Activated CD4-positive, alpha-beta T cell treated with anti-CD3 and anti-CD28 coated beads for 36 hours (primary cell): Measurements from ENCODE around the gene BCKDHA. TPM values are rescaled to one million over a fixed set of nuclear protein-coding genes. Genes with fewer than 3 reads are reported as not detected.
"Not testable (repeated sequence)": the region's sequence is repeated elsewhere in the genome, so short reads cannot be mapped to it uniquely, and the experiment has no call there.

ENCODE experiments used
- ATAC-seq: fragments of 200-7000 bp; cut with Tn5 transposase; one replicate; pipeline ENCODE4 v1.10.0; 2021; ENCODE audit warnings: mild to moderate bottlenecking, moderate library complexity
- CTCF ChIA-PET: fragments of 350-600 bp; sonication (Branson Sonifier 250); formaldehyde crosslinking; loops from one replicate; lab custom pipeline; 2021; ENCODE audit warnings: antibody characterized with exemption; lab: Charles Lee
- POLR2A ChIA-PET: fragments of 350-600 bp; sonication (Branson Sonifier 250); formaldehyde crosslinking; loops from one replicate; lab custom pipeline; 2021; ENCODE audit warnings: antibody characterized with exemption, inconsistent platforms; lab: Charles Lee
- DNase-seq: peaks from one replicate; pipeline ENCODE4 v3.0.0-alpha.2; 2020
- H3K27ac Mint-ChIP-seq: one replicate; pipeline ENCODE4 v1.8.0; 2021; ENCODE audit warnings: mixed read lengths
- H3K27me3 Mint-ChIP-seq: one replicate; pipeline ENCODE4 v1.8.0; 2021; ENCODE audit warnings: mixed read lengths
- H3K36me3 Mint-ChIP-seq: one replicate; pipeline ENCODE4 v1.8.0; 2021; ENCODE audit warnings: low read depth, mixed read lengths
- H3K4me1 Mint-ChIP-seq: one replicate; pipeline ENCODE4 v1.8.0; 2021; ENCODE audit warnings: mixed read lengths
- H3K4me3 Mint-ChIP-seq: one replicate; pipeline ENCODE4 v1.8.0; 2021; ENCODE audit warnings: mild to moderate bottlenecking, moderate library complexity, mixed read lengths
- H3K9me3 Mint-ChIP-seq: one replicate; pipeline ENCODE4 v1.8.0; 2021; ENCODE audit warnings: low read depth, mixed read lengths
- intact Hi-C, 2 experiments: fragments of 100-400 bp; cut with DNase I in 1 of 2; cut with micrococcal nuclease in 1 of 2; formaldehyde crosslinking; loops; one replicate each; pipeline versions ENCODE4 v1.14.2 to v1.15.1; 2022 to 2024; cut with DNase I, micrococcal nuclease
- total RNA-seq, 2 experiments: library from RNA; stranded (reverse); gene quantifications; one replicate each; pipeline ENCODE4 v1.2.3, GENCODE V29; 2021

Gene BCKDHA
- total RNA-seq, 2 experiments from 2014 or later, result 14.5 to 25.4 TPM

DNA sequence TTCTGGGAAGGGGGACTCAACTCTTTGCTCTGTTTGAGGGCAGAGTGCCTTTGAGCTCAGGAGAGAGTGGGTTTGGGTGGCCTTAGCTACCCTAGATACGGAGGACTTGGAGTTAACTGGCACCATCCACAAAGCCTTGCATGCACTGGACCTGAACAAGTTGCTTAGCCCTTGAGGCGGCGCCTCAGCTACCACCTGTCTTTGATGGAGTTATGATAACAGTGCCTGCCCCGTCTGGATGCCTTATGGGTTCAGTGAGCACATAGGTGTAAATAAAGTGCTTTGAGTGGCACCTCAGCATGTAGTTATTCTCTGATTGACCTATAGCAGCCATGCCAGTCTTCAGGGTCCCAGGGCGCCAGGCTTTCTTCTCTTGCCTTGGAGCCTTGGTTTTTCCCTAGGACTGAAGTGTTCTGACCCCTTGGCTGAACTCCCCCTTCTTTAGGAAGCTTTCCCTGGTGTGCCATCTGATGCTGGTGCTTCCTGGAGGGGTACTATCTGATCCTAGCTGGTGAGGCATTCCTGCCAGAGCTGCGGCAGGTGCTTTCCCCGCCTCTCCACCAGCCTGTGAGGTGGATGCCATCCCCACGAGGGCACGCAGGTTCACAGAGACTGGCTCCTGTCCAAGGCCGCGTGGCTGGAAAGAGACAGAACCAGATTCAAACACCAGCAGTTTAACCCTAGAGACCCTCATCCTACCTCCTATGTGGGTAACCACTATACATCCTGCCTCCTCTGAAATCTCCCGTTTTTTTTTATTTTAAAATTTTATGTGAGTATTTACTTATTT lies 5.8 kb downstream of the BCKDHA start:
- POLR2A ChIA-PET, result no interaction called here

DNA sequence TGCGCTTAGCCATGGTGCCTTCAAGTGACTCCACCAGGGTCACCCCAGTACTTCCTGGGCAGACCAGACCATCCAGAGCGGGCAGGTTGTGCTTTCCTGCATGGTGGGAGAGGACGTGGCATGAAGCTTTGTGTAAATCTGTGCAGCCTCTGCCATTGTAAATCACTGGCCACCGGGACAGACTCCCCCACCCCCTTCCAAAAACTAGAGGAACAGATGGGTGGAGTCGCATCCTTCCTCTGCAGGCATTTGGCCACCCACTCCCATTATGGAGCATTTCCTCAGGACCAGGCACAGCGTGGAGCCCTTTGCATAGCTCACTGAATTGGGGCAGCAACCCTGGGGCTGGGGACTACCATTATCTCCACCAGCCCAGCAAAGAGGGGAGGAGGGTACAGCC lies 8.2 kb downstream of the BCKDHA start:
- ATAC-seq (no peak), DNase-seq (no peak)
- no peaks in the 10 kb centered on the region for H3K9me3 Mint-ChIP-seq
- no peak overlapping the region for H3K27ac Mint-ChIP-seq
- H3K36me3 Mint-ChIP-seq, result peaks cover 1% of the 10 kb centered on the region
- no peak overlapping the region for H3K4me3 Mint-ChIP-seq
- CTCF ChIA-PET, result interaction anchor here (1.1 kb wide), 1 partner anchor 23 kb away, joined by 6 read pairs; no protein-coding TSS in a partner anchor
- peaks cover 15% of the 10 kb centered on the region for H3K4me1 Mint-ChIP-seq
- POLR2A ChIA-PET, result interaction anchor here (0.6 kb wide), 1 partner anchor 781 kb away, joined by 3 read pairs; no protein-coding TSS in a partner anchor
- no peaks in the 10 kb centered on the region for H3K27me3 Mint-ChIP-seq
- intact Hi-C loops, result no loop called here

More for the DNA sequence above, 5.8 kb downstream of the BCKDHA start:
- H3K9me3 Mint-ChIP-seq, result no peaks in the 10 kb centered on the region
- H3K4me3 Mint-ChIP-seq, result no peak overlapping the region
- no peaks in the 10 kb centered on the region for H3K27me3 Mint-ChIP-seq
- H3K4me1 Mint-ChIP-seq, result peaks cover 20% of the 10 kb centered on the region
- CTCF ChIA-PET, result interaction anchor here (0.8 to 1.6 kb wide), 2 partner anchors 228 to 350 kb away, joined by 3 to 6 read pairs; no protein-coding TSS in a partner anchor
- intact Hi-C loops, result no loop called here
- no peak overlapping the region for H3K27ac Mint-ChIP-seq
- ATAC-seq, result no peak
- H3K36me3 Mint-ChIP-seq, result no peaks in the 10 kb centered on the region
- DNase-seq, result no peak

GRCh38 chr19:41407271-41407670 lies 9.7 kb downstream of the BCKDHA start:
- Mint-ChIP-seq H3K27ac (no peak overlapping the region), H3K27me3 (no peaks in the 10 kb centered on the region), H3K36me3 (peaks cover 1% of the 10 kb centered on the region), H3K4me1 (peaks cover 12% of the 10 kb centered on the region), H3K4me3 (no peak overlapping the region), H3K9me3 (no peaks in the 10 kb centered on the region)
- DNase-seq, result no peak
- ATAC-seq, result no peak
- POLR2A ChIA-PET, result no interaction called here
- CTCF ChIA-PET, result no interaction called here
- intact Hi-C loops, result no loop called here

- intact Hi-C loops, result no loop called here
- no peak for ATAC-seq
- DNase-seq, result no peak
- Mint-ChIP-seq H3K27ac (no peak overlapping the region), H3K4me3 (no peak overlapping the region), H3K27me3 (no peaks in the 10 kb centered on the region), H3K9me3 (no peaks in the 10 kb centered on the region), H3K4me1 (peaks cover 12% of the 10 kb centered on the region), H3K36me3 (peaks cover 1% of the 10 kb centered on the region)
- ChIA-PET POLR2A (interaction anchor here (0.6 kb wide), 1 partner anchor 158 kb away, joined by 3 read pairs; no protein-coding TSS in a partner anchor), CTCF (interaction anchor here (2.1 kb wide), 1 partner anchor 42 kb away, joined by 5 read pairs; no protein-coding TSS in a partner anchor)
Observed at GRCh38 chr19:41408256-41408655, 10.6 kb downstream of the BCKDHA start.

GRCh38 chr19:41408846-41409245 lies 11.2 kb downstream of the BCKDHA start:
- CTCF ChIA-PET, result interaction anchor here (2.1 kb wide), 1 partner anchor 41 kb away, joined by 5 read pairs; no protein-coding TSS in a partner anchor
- H3K9me3 Mint-ChIP-seq, POLR2A ChIA-PET, H3K36me3 Mint-ChIP-seq, H3K27ac Mint-ChIP-seq, ATAC-seq, intact Hi-C loops, H3K27me3 Mint-ChIP-seq, H3K4me3 Mint-ChIP-seq, DNase-seq, H3K4me1 Mint-ChIP-seq: not testable (repeated sequence)

- Mint-ChIP-seq H3K4me1 (peaks cover 8% of the 10 kb centered on the region), H3K4me3 (no peak overlapping the region), H3K27ac (peak overlapping the region; percentile 40), H3K36me3 (peaks cover 7% of the 10 kb centered on the region), H3K27me3 (no peaks in the 10 kb centered on the region), H3K9me3 (no peaks in the 10 kb centered on the region)
- POLR2A ChIA-PET, result no interaction called here
- DNase-seq (no peak), ATAC-seq (no peak)
- CTCF ChIA-PET, result interaction anchor here (2.1 kb wide), 1 partner anchor 40 kb away, joined by 5 read pairs; no protein-coding TSS in a partner anchor
- intact Hi-C loops, result no loop called here
Observed at GRCh38 chr19:41409288-41409687, 11.7 kb downstream of the BCKDHA start.

DNA sequence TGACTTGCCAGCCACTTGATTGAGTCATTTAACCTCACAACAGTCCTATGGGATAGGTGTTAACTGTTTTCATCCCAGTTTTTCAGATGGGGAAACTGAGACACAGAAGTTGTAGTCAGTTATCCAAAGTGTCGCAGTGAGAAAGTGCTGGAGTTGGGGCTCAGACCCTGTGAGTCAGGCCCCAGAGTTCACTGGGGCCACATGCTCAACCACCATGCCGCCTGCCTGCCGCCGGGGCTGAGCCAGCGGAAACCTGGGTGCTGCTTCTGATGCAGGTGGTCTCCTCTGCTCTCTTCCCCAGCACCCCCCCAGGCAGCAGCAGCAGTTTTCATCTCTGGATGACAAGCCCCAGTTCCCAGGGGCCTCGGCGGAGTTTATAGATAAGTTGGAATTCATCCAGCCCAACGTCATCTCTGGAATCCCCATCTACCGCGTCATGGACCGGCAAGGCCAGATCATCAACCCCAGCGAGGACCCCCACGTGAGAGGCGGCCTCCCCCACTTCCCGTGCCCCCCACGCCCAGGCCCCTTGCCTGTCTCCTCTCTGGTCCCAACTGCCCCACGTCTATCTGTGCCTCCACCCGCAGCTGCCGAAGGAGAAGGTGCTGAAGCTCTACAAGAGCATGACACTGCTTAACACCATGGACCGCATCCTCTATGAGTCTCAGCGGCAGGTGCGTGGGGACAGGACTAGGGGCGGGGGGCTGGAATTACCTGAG lies 12.9 kb downstream of the BCKDHA start:
- H3K36me3 Mint-ChIP-seq, result peaks cover 12% of the 10 kb centered on the region
- DNase-seq (no peak), ATAC-seq (no peak)
- H3K27ac Mint-ChIP-seq, result no peak overlapping the region
- POLR2A ChIA-PET, result no interaction called here
- H3K4me1 Mint-ChIP-seq, result peaks cover 8% of the 10 kb centered on the region
- no peaks in the 10 kb centered on the region for H3K9me3 Mint-ChIP-seq
- CTCF ChIA-PET, result interaction anchor here (0.5 to 0.8 kb wide), 2 partner anchors 29 to 236 kb away, joined by 3 to 6 read pairs; partner anchors contain the start of gene DMAC2
- H3K27me3 Mint-ChIP-seq, result no peaks in the 10 kb centered on the region
- no peak overlapping the region for H3K4me3 Mint-ChIP-seq
- intact Hi-C loops, result no loop called here

GRCh38 chr19:41411100-41411967 lies 13.7 kb downstream of the BCKDHA start:
- no peaks in the 10 kb centered on the region for H3K9me3 Mint-ChIP-seq
- no peaks in the 10 kb centered on the region for H3K27me3 Mint-ChIP-seq
- H3K4me1 Mint-ChIP-seq, result peaks cover 8% of the 10 kb centered on the region
- peaks cover 12% of the 10 kb centered on the region for H3K36me3 Mint-ChIP-seq
- DNase-seq (no peak), ATAC-seq (no peak)
- no peak overlapping the region for H3K4me3 Mint-ChIP-seq
- intact Hi-C loops, result no loop called here
- no peak overlapping the region for H3K27ac Mint-ChIP-seq
- CTCF ChIA-PET, result interaction anchor here (0.5 kb wide), 1 partner anchor 235 kb away, joined by 6 read pairs; no protein-coding TSS in a partner anchor
- POLR2A ChIA-PET, result interaction anchor here (0.6 kb wide), 1 partner anchor 13 kb away, joined by 5 read pairs; no protein-coding TSS in a partner anchor

DNA sequence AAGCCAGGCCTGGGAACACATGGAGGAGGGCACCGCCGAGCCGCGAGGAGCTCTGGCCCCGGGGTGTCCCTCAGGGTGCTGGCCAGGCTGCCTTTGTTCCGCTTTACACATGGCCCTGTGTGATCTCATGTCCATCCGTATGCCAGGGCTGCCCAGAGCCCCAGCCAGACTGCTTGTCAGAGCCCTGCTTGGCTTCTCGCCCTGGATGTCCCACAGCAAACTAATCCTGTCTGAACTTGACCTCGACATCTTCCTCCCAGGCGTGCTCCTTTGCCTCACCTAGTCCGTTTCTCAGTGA lies 14.3 kb downstream of the BCKDHA start:
- ChIA-PET CTCF (no interaction called here), POLR2A (interaction anchor here (0.6 kb wide), 1 partner anchor 13 kb away, joined by 5 read pairs; no protein-coding TSS in a partner anchor)
- no peak for DNase-seq
- no peak overlapping the region for H3K27ac Mint-ChIP-seq
- no peak for ATAC-seq
- H3K36me3 Mint-ChIP-seq, result peaks cover 14% of the 10 kb centered on the region
- H3K9me3 Mint-ChIP-seq, result no peaks in the 10 kb centered on the region
- no peaks in the 10 kb centered on the region for H3K27me3 Mint-ChIP-seq
- no peak overlapping the region for H3K4me3 Mint-ChIP-seq
- intact Hi-C loops, result no loop called here
- H3K4me1 Mint-ChIP-seq, result peaks cover 8% of the 10 kb centered on the region

DNA sequence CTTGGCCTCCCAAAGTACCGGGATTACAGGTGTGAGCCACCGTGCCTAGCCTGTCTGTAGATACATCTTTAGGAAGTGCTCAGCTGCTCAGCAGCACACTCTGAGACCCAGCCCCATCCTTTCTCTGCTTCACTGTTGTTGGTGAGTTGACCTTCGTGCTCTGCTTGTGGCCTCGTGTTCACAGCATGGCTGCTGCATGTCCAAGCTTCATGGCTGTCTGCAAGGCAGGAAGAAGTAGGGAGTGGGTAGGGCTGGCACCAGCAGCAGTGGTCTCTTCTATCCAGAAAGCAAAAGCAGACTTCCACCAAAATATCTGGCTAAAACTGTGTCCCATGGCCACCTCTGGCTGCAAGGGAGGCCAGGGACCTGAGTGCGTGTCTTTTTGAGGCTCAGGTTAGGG lies 15.3 kb downstream of the BCKDHA start:
- Mint-ChIP-seq H3K27ac (no peak overlapping the region), H3K4me3 (no peak overlapping the region), H3K27me3 (no peaks in the 10 kb centered on the region), H3K4me1 (peaks cover 8% of the 10 kb centered on the region), H3K36me3 (peaks cover 16% of the 10 kb centered on the region), H3K9me3 (no peaks in the 10 kb centered on the region)
- ChIA-PET CTCF (no interaction called here), POLR2A (interaction anchor here (1.0 kb wide), 1 partner anchor 58 kb away, joined by 3 read pairs; no protein-coding TSS in a partner anchor)
- ATAC-seq, result no peak
- DNase-seq, result no peak
- intact Hi-C loops, result no loop called here

DNA sequence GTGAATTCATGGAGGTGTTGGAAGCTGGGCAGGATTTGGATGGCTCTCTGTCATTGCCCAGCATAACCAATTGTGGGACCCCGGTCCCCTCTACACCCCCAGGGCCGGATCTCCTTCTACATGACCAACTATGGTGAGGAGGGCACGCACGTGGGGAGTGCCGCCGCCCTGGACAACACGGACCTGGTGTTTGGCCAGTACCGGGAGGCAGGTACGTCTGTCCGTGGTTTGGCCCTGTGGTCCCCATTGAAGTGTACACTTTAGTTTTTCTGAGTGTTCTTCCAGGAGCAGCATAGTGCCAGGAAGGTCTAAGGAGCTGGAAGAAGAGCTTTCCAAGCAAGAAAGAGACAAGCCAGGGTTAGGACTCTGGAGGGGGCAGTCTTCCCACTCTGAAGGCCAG lies 16.3 kb downstream of the BCKDHA start:
- no peak overlapping the region for H3K27ac Mint-ChIP-seq
- no peak for ATAC-seq
- no peak overlapping the region for H3K4me3 Mint-ChIP-seq
- DNase-seq, result no peak
- CTCF ChIA-PET, result no interaction called here
- H3K9me3 Mint-ChIP-seq, result no peaks in the 10 kb centered on the region
- H3K4me1 Mint-ChIP-seq, result peaks cover 8% of the 10 kb centered on the region
- H3K27me3 Mint-ChIP-seq, result no peaks in the 10 kb centered on the region
- H3K36me3 Mint-ChIP-seq, result peaks cover 16% of the 10 kb centered on the region
- POLR2A ChIA-PET, result no interaction called here
- intact Hi-C loops, result no loop called here
